Measurements from ENCODE around the gene ERCC4. TPM values are rescaled to one million over a fixed set of nuclear protein-coding genes. Genes with fewer than 3 reads are reported as not detected.

Gene ERCC4
- total RNA-seq, 3 donors from 2014 or later (not counting 1 experiment from before 2014, with no cell fraction given) = 7.3 to 11.9 (median 7.5) TPM

DNA sequence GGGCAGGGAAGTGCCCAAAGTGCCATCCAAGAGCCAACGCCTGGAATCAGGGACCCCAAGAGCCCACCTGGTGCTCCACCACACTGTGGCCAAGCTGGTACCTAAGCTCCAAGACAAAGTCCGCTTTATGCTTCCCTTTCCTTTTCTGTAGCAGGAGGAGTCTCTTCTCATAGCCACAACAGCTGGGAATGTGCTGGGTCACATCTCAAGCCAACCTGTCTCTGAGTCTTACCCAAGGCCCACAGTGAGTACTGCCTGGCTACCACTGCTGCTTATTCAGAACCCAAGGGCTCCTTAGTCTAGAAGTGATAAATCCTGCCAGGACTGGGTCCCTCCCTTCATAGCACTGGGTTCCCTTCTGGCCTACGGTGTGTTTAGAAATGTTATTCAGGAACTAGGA lies 49.8 kb downstream of the ERCC4 start:
- H3K27me3 Mint-ChIP-seq (ENCODE audit: low read depth in 2 of 2) = peaks cover 9 to 46% of the 10 kb centered on the region in 2 donors
- intact Hi-C loops (cut with micrococcal nuclease) = loop anchor here (10.0 kb wide), 1 partner anchor 55 kb away; no protein-coding TSS in a partner anchor
- H3K4me1 ChIP-seq (ENCODE audit: control insufficient read depth, insufficient read depth, low read length) = no peaks in the 10 kb centered on the region
- H3K4me3 Mint-ChIP-seq = no peak overlapping the region
- H3K9me3 Mint-ChIP-seq = no peaks in the 10 kb centered on the region
- no peaks in the 10 kb centered on the region for H3K36me3 ChIP-seq (ENCODE audit: control insufficient read depth, insufficient read depth, low read length)
- H3K27ac ChIP-seq (ENCODE audit: low read length) = no peak overlapping the region
- 86% methylated on average over 3 of the region's 3 CpGs for WGBS (ENCODE audit: insufficient coverage)
- no peak overlapping the region for H3K4me3 ChIP-seq (ENCODE audit: low read length)
- ATAC-seq (no peak), DNase-seq (no peak)
- H3K36me3 Mint-ChIP-seq = no peaks in the 10 kb centered on the region
- no peak overlapping the region for H3K27ac Mint-ChIP-seq
- H3K9me3 ChIP-seq (ENCODE audit: control insufficient read depth, insufficient read depth, low read length) = no peaks in the 10 kb centered on the region
- H3K27me3 ChIP-seq (ENCODE audit: control insufficient read depth, insufficient read depth, low read length) = peaks cover 4% of the 10 kb centered on the region
- H3K4me1 Mint-ChIP-seq = no peaks in the 10 kb centered on the region
- TF ChIP-seq, protein P1, sequence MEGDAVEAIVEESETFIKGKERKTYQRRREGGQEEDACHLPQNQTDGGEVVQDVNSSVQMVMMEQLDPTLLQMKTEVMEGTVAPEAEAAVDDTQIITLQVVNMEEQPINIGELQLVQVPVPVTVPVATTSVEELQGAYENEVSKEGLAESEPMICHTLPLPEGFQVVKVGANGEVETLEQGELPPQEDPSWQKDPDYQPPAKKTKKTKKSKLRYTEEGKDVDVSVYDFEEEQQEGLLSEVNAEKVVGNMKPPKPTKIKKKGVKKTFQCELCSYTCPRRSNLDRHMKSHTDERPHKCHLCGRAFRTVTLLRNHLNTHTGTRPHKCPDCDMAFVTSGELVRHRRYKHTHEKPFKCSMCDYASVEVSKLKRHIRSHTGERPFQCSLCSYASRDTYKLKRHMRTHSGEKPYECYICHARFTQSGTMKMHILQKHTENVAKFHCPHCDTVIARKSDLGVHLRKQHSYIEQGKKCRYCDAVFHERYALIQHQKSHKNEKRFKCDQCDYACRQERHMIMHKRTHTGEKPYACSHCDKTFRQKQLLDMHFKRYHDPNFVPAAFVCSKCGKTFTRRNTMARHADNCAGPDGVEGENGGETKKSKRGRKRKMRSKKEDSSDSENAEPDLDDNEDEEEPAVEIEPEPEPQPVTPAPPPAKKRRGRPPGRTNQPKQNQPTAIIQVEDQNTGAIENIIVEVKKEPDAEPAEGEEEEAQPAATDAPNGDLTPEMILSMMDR (IDR thresholded peaks at IDR 0.05) = no peak

DNA sequence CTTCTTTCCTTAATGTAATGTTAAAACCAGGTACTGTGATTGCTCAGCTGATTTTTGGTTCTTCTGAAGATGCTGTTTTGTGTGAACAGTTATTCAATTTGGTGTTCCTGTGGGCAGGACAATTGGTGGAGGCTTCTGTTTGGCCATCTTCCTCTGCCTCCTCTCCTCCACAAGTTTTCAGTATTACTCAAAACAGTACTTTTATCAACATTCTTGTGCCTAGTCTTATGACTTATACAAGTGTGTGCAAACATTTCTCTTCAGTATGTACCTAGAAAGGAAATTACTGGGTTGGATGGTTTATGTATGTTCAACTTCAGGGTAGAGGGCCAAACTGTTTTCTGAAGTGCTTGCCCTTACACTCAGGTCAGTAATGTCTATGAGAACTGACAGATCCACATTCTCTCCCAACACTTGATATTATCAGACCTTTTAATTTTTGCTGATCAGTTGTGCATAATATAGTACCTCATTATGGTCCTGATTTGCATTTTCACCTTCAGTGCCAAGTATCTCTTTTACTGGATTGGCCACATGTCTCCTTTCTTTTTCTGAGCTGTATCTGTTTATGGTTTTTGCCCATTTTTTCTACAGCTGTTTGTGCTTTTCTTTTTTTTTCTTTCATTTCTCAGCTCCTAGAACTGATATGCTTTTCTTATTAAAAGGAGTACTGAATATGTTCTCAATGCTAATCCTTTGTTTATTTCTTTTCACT lies 50.9 kb downstream of the ERCC4 start:
- H3K27me3 Mint-ChIP-seq (ENCODE audit: low read depth in 2 of 2) = peaks cover 4 to 38% of the 10 kb centered on the region in 2 donors
- intact Hi-C loops (cut with micrococcal nuclease) = loop anchor here (10.0 kb wide), 1 partner anchor 54 kb away; no protein-coding TSS in a partner anchor
- no peak overlapping the region for H3K27ac ChIP-seq (ENCODE audit: low read length)

DNA sequence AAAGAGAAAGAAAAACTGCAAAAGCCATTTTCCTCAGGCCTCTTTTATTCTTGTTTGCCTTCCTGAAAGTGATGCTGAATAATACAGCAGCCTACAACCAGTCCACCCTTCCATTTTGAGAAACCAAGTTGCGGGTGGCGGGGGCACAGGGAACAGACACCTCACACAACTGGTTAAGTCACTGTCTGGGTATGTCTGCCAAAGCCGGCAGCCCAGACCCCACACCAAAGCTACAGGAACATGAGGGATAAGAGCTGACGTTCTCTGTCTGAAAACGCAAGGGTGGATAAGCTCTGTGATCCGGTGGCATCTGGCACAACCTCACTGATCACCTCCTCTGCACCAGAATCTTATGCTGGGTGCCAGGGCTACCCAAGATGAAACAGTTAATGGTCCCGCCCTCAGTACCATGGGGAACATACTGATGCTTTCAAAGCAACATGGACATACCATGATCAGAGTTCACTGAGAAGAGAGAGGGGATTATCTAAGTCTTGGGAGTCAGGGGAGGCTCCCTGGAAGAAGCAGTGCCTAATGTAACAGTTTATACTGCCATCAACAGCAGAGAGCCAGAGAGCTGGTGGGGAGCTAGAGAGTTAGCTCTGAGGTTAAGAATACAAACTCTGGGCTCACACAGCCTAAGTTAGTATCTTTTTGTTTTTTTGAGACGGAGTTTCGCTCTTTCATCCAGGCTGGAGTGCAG lies 53.5 kb downstream of the ERCC4 start:
- Mint-ChIP-seq H3K4me1 (no peaks in the 10 kb centered on the region), H3K36me3 (no peaks in the 10 kb centered on the region), H3K27me3 (ENCODE audit: low read depth in 2 of 2) (peaks cover under 1 to 20% of the 10 kb centered on the region in 2 donors), H3K9me3 (no peaks in the 10 kb centered on the region), H3K27ac (no peak overlapping the region), H3K4me3 (no peak overlapping the region)
- TF ChIP-seq, protein P1 (IDR thresholded peaks at IDR 0.05) = no peak
- Histone ChIP-seq H3K27ac (ENCODE audit: low read length) (no peak overlapping the region), H3K27me3 (ENCODE audit: control insufficient read depth, insufficient read depth, low read length) (peaks cover 4% of the 10 kb centered on the region), H3K4me3 (ENCODE audit: low read length) (no peak overlapping the region), H3K36me3 (ENCODE audit: control insufficient read depth, insufficient read depth, low read length) (no peaks in the 10 kb centered on the region), H3K9me3 (ENCODE audit: control insufficient read depth, insufficient read depth, low read length) (no peaks in the 10 kb centered on the region), H3K4me1 (ENCODE audit: control insufficient read depth, insufficient read depth, low read length) (no peaks in the 10 kb centered on the region)
- no peak for DNase-seq
- no peak for ATAC-seq
- intact Hi-C loops (cut with micrococcal nuclease) = loop anchor here (10.0 kb wide), 1 partner anchor 51 kb away; no protein-coding TSS in a partner anchor
- WGBS (ENCODE audit: insufficient coverage) = 92% methylated on average over 9 of the region's 9 CpGs

More for the DNA sequence above, 50.9 kb downstream of the ERCC4 start:
- Mint-ChIP-seq H3K27ac (no peak overlapping the region), H3K36me3 (no peaks in the 10 kb centered on the region), H3K9me3 (no peaks in the 10 kb centered on the region), H3K4me1 (no peaks in the 10 kb centered on the region), H3K4me3 (no peak overlapping the region)
- TF ChIP-seq, protein P1 (IDR thresholded peaks at IDR 0.05) = no peak
- no peaks in the 10 kb centered on the region for H3K9me3 ChIP-seq (ENCODE audit: control insufficient read depth, insufficient read depth, low read length)
- no peak overlapping the region for H3K4me3 ChIP-seq (ENCODE audit: low read length)
- no peak for DNase-seq
- H3K4me1 ChIP-seq (ENCODE audit: control insufficient read depth, insufficient read depth, low read length) = no peaks in the 10 kb centered on the region
- H3K36me3 ChIP-seq (ENCODE audit: control insufficient read depth, insufficient read depth, low read length) = no peaks in the 10 kb centered on the region
- peaks cover 4% of the 10 kb centered on the region for H3K27me3 ChIP-seq (ENCODE audit: control insufficient read depth, insufficient read depth, low read length)
- no peak for ATAC-seq
